Activated CD4-positive, alpha-beta T cell treated with anti-CD3 and anti-CD28 coated beads for 36 hours (primary cell): ENCODE data around the gene RRP1B. TPM values are rescaled to one million over a fixed set of nuclear protein-coding genes. Genes with fewer than 3 reads are reported as not detected.
"Not testable (repeated sequence)": the region's sequence is repeated elsewhere in the genome, so short reads cannot be mapped to it uniquely, and the experiment has no call there.

ENCODE experiments used
- ATAC-seq: fragments of 200-7000 bp; cut with Tn5 transposase; one replicate; pipeline ENCODE4 v1.10.0; 2021; ENCODE audit warnings: mild to moderate bottlenecking, moderate library complexity
- CTCF ChIA-PET: fragments of 350-600 bp; sonication (Branson Sonifier 250); formaldehyde crosslinking; loops from one replicate; lab custom pipeline; 2021; ENCODE audit warnings: antibody characterized with exemption; lab: Charles Lee
- POLR2A ChIA-PET: fragments of 350-600 bp; sonication (Branson Sonifier 250); formaldehyde crosslinking; loops from one replicate; lab custom pipeline; 2021; ENCODE audit warnings: antibody characterized with exemption, inconsistent platforms; lab: Charles Lee
- DNase-seq: peaks from one replicate; pipeline ENCODE4 v3.0.0-alpha.2; 2020
- H3K27ac Mint-ChIP-seq: one replicate; pipeline ENCODE4 v1.8.0; 2021; ENCODE audit warnings: mixed read lengths
- H3K27me3 Mint-ChIP-seq: one replicate; pipeline ENCODE4 v1.8.0; 2021; ENCODE audit warnings: mixed read lengths
- H3K36me3 Mint-ChIP-seq: one replicate; pipeline ENCODE4 v1.8.0; 2021; ENCODE audit warnings: low read depth, mixed read lengths
- H3K4me1 Mint-ChIP-seq: one replicate; pipeline ENCODE4 v1.8.0; 2021; ENCODE audit warnings: mixed read lengths
- H3K4me3 Mint-ChIP-seq: one replicate; pipeline ENCODE4 v1.8.0; 2021; ENCODE audit warnings: mild to moderate bottlenecking, moderate library complexity, mixed read lengths
- H3K9me3 Mint-ChIP-seq: one replicate; pipeline ENCODE4 v1.8.0; 2021; ENCODE audit warnings: low read depth, mixed read lengths
- intact Hi-C, 2 experiments: fragments of 100-400 bp; cut with DNase I in 1 of 2; cut with micrococcal nuclease in 1 of 2; formaldehyde crosslinking; loops; one replicate each; pipeline versions ENCODE4 v1.14.2 to v1.15.1; 2022 to 2024; cut with DNase I, micrococcal nuclease
- total RNA-seq, 2 experiments: library from RNA; stranded (reverse); gene quantifications; one replicate each; pipeline ENCODE4 v1.2.3, GENCODE V29; 2021

RRP1B gene
- total RNA-seq, 2 experiments from 2014 or later = 64.0 to 66.7 TPM

DNA sequence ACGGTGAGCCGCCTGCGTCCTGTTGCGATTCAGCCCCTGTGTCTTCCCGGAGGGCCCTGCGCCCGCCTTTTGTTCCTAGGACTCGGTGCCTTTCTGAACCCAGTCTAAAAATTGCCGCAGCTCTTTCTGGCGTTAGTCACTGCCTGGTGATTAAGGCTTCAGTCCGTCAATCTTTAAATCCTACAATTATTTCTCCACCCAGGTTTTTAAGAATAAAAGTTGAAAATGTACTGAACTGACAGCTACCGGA is 43.4 kb downstream of the RRP1B start:
- H3K4me1 Mint-ChIP-seq = peaks cover 14% of the 10 kb centered on the region
- ChIA-PET POLR2A (interaction anchor here (0.7 kb wide), 1 partner anchor 14 kb away, joined by 3 read pairs; no protein-coding TSS in a partner anchor), CTCF (interaction anchor here (0.6 kb wide), 1 partner anchor 436 kb away, joined by 4 read pairs; no protein-coding TSS in a partner anchor)
- intact Hi-C loops = no loop called here
- H3K27ac Mint-ChIP-seq = no peak overlapping the region
- no peaks in the 10 kb centered on the region for H3K27me3 Mint-ChIP-seq
- peaks cover 16% of the 10 kb centered on the region for H3K36me3 Mint-ChIP-seq
- ATAC-seq (no peak), DNase-seq (no peak)
- H3K4me3 Mint-ChIP-seq = no peak overlapping the region
- H3K9me3 Mint-ChIP-seq = no peaks in the 10 kb centered on the region

DNA sequence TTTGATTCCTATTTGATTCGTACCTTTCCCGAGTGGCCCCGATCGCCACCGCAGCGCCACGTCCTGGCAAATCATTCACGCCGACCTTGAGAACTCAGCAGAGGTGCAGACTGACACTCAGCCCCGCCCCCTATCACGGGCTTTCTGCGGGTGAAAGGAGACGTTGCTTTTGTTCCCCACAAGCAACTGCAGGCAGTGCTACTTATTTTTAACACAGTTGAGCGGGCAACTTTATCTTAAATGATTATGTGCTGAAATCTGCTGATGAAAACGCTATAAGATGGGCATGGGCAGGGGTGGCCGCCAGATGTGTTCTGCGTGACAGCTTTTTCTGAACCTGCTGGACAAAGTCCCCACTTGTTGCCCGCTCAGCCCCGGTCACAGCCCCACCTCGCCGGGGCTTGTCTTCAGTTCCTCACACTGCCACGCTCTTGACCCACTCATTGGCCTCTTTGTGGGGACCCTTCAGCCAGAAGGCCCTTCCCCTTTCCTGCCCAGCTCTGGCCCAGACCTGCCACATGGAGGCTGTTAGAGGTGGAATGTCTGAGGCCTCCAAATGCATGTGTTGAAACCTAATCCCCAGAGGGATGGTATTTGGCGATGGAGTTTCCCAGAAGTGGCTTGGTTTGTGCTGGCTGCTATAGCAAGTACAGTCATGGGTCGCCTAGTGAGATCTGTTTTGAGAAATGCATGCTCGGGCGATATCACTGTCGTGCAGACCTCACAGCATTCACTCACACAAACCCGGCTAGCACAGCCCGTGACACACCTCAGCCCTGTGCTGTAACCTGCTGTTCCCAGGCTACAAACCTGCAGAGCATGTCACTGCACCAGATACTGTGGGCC is 43.9 kb downstream of the RRP1B start:
- DNase-seq (peak; percentile 58), ATAC-seq (peak; percentile 42)
- peaks cover 12% of the 10 kb centered on the region for H3K36me3 Mint-ChIP-seq
- intact Hi-C loops = no loop called here
- no peak overlapping the region for H3K4me3 Mint-ChIP-seq
- POLR2A ChIA-PET = interaction anchor here (0.5 to 0.7 kb wide), 2 partner anchors 12 to 15 kb away, joined by 3 read pairs; no protein-coding TSS in a partner anchor
- CTCF ChIA-PET = interaction anchor here (1.4 kb wide), 1 partner anchor 20 kb away, joined by 5 read pairs; no protein-coding TSS in a partner anchor
- H3K9me3 Mint-ChIP-seq = no peaks in the 10 kb centered on the region
- peaks cover 11% of the 10 kb centered on the region for H3K4me1 Mint-ChIP-seq
- H3K27me3 Mint-ChIP-seq = no peaks in the 10 kb centered on the region
- no peak overlapping the region for H3K27ac Mint-ChIP-seq

GRCh38 chr21:43707462-43707861 is 48.1 kb downstream of the RRP1B start:
- ChIA-PET CTCF (interaction anchor here (0.6 kb wide), 1 partner anchor 227 kb away, joined by 3 read pairs; no protein-coding TSS in a partner anchor), POLR2A (interaction anchor here (0.6 kb wide), 1 partner anchor 78 kb away, joined by 4 read pairs; no protein-coding TSS in a partner anchor)
- Mint-ChIP-seq H3K9me3 (peaks cover 2% of the 10 kb centered on the region), H3K36me3 (no peaks in the 10 kb centered on the region), H3K27ac (no peak overlapping the region), H3K27me3 (no peaks in the 10 kb centered on the region), H3K4me1 (peaks cover 4% of the 10 kb centered on the region), H3K4me3 (no peak overlapping the region)
- no peak for ATAC-seq
- intact Hi-C loops = no loop called here
- no peak for DNase-seq

- H3K9me3 Mint-ChIP-seq = peaks cover 2% of the 10 kb centered on the region
- POLR2A ChIA-PET = no interaction called here
- no peak overlapping the region for H3K27ac Mint-ChIP-seq
- ATAC-seq (no peak), DNase-seq (no peak)
- CTCF ChIA-PET = no interaction called here
- H3K4me3 Mint-ChIP-seq = no peak overlapping the region
- H3K27me3 Mint-ChIP-seq = no peaks in the 10 kb centered on the region
- intact Hi-C loops = no loop called here
- no peaks in the 10 kb centered on the region for H3K36me3 Mint-ChIP-seq
- no peaks in the 10 kb centered on the region for H3K4me1 Mint-ChIP-seq
These were observed 49.5 kb downstream of the RRP1B start for GRCh38 chr21:43708745-43709381.

- ATAC-seq (no peak), DNase-seq (no peak)
- Mint-ChIP-seq H3K27ac (no peak overlapping the region), H3K9me3 (peaks cover 2% of the 10 kb centered on the region), H3K27me3 (no peaks in the 10 kb centered on the region), H3K36me3 (no peaks in the 10 kb centered on the region), H3K4me3 (no peak overlapping the region), H3K4me1 (no peaks in the 10 kb centered on the region)
- ChIA-PET CTCF (no interaction called here), POLR2A (interaction anchor here (0.8 kb wide), 1 partner anchor 217 kb away, joined by 4 read pairs; no protein-coding TSS in a partner anchor)
- intact Hi-C loops = no loop called here
These were observed 53.0 kb downstream of the RRP1B start for GRCh38 chr21:43712268-43712942.

DNA sequence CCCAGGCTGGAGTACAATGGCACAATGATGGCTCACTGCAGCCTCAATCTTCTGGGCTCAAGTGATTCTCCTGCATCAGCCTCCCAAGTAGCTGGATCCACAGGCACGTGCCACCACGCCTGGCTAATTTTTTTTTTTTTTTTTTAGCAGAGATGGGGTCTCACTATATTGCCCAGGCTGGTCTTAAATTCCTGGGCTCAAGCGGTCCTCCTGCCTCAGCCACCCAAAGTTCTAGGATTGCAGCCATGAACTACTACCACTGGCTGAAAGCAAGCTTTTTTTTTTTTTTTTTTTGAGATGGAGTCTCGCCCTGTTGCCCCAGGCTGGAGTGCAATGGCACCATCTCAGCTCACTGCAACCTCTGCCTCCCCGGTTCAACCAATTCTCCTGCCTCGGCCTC is 53.8 kb downstream of the RRP1B start:
- H3K4me1 Mint-ChIP-seq, ATAC-seq, CTCF ChIA-PET, H3K4me3 Mint-ChIP-seq, intact Hi-C loops, H3K9me3 Mint-ChIP-seq, DNase-seq, H3K27ac Mint-ChIP-seq, H3K36me3 Mint-ChIP-seq, H3K27me3 Mint-ChIP-seq: not testable (repeated sequence)
- POLR2A ChIA-PET = interaction anchor here (0.6 to 0.8 kb wide), 2 partner anchors 217 to 942 kb away, joined by 3 to 4 read pairs; no protein-coding TSS in a partner anchor

DNA sequence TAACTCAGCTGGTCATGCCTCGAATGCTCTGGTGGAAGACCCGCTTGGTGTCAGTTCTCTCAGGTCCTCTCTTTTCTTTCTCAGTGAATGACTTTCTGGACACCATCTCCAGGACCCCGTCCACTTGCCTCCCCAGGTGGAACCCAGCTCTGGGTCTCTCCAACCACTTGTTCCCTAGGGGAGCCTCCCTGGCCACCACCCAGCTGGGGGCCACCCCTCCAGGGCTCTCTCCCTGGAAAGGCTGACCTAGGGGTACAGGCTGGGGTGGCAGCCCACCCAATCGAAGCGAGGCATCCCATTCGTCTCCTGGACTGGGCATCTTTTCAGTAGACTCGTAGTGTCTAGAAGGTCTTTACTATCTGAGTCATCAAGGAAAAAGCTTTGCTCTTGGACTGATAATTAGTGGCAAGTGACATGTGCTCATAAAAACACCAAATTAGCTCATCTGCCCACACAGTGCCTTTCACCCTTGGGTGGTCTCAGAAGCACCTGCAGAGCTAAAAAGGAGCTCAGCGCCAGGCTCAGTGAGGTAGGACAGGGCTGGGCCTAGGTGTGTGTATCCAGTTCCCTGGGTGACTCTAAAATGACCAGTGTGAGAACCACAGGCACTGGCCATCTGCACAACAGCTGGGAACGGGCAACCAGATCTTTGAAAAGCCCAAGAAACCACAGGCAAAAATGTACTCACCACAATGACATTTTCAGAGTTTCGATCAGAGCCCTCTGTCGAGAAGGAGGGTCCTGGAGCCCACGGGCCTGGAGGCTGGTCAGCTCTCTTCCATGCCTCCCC is 57.2 kb downstream of the RRP1B start:
- CTCF ChIA-PET = no interaction called here

GRCh38 chr21:43717166-43717853 is 58.0 kb downstream of the RRP1B start:
- no peak for ATAC-seq
- Mint-ChIP-seq H3K36me3 (peaks cover 5% of the 10 kb centered on the region), H3K9me3 (no peaks in the 10 kb centered on the region), H3K4me1 (peaks cover 24% of the 10 kb centered on the region), H3K4me3 (peak overlapping the region; percentile 68), H3K27me3 (no peaks in the 10 kb centered on the region), H3K27ac (no peak overlapping the region)
- intact Hi-C loops = no loop called here
- DNase-seq = no peak
- POLR2A ChIA-PET = no interaction called here
- CTCF ChIA-PET = no interaction called here

More for the DNA sequence above, 57.2 kb downstream of the RRP1B start:
- Mint-ChIP-seq H3K9me3 (no peaks in the 10 kb centered on the region), H3K27ac (no peak overlapping the region), H3K4me1 (peaks cover 18% of the 10 kb centered on the region), H3K27me3 (no peaks in the 10 kb centered on the region), H3K4me3 (no peak overlapping the region), H3K36me3 (peaks cover 5% of the 10 kb centered on the region)
- DNase-seq (no peak), ATAC-seq (no peak)
- POLR2A ChIA-PET = no interaction called here
- intact Hi-C loops = no loop called here

DNA sequence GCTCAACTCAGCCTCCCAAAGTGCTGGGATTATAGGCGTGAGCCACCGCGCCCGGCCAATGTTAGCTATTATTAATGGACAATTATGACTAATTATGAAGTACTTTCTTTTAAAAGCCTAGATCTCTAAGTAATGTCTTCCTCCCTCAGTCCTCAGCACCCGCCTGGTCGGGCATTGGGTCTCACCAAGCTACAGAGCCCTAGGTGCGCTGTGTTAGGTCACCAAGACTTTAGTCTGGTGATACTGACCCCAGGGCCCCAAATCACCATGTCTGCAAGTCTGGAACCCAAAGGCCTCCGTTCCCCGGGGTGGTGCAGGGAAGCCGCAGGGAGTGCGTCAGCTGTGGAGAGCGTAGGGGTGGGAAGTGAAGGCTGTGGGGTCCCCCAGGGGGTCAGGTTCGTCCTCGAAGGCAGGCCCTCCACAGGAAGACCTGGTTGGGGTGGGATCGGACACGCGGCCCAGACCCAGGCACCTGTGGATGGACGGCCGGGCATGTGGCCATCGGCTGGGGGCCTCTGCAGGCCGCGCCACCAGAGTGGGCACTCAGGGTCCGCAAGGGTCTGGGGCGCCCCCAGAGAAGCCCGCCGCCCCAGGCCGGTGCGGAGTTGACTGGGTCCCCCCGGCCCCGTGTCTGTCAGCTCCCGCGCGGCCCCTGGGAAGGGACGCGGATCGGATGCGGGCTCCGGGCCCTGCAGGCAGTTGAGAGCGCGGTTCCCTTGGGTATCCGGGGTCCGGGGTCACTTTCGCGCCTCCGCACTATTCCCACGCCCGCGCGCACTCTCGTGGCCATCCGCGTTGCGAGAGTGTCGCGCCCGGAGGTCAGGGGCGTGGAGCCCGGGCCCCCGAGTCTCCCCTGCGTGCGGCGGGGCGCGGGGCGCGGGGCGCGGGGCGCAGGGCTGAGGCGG is 58.9 kb downstream of the RRP1B start:
- Mint-ChIP-seq H3K27ac (peak overlapping the region; percentile 67), H3K36me3 (peaks cover 5% of the 10 kb centered on the region), H3K4me3 (peak overlapping the region; percentile 68), H3K9me3 (no peaks in the 10 kb centered on the region), H3K27me3 (no peaks in the 10 kb centered on the region), H3K4me1 (peaks cover 27% of the 10 kb centered on the region)
- POLR2A ChIA-PET = no interaction called here
- no peak for DNase-seq
- peak; percentile 2 for ATAC-seq
- intact Hi-C loops = loop anchor here in 1 of 2 experiments (2.0 kb wide), 1 partner anchor 221 kb away; no protein-coding TSS in a partner anchor
- CTCF ChIA-PET = no interaction called here
